ENCODE results near the gene FBXO40.

The FBXO40 gene

GRCh38 chr3:121670676-121671075 lies 77.5 kb downstream of the FBXO40 start:
- no peak for DNase-seq (ENCODE audit: extremely low spot score)
- no peak for TF ChIP-seq CTCF (IDR thresholded peaks at IDR 0.05; ENCODE audit: control extremely low read depth, extremely low read depth, low read depth, missing control alignments)
- POLR2A ChIA-PET = no interaction called here
- CTCF ChIA-PET = interaction anchor here (1.2 to 3.2 kb wide), 4 partner anchors 10 to 31 kb away, joined by 3 to 12 read pairs (median 6); partner anchors contain the start of gene HCLS1

GRCh38 chr3:121677141-121677540 lies 84.0 kb downstream of the FBXO40 start:
- CTCF ChIA-PET = interaction anchor here (0.9 to 2.0 kb wide), 5 partner anchors 10 to 645 kb away, joined by 3 to 5 read pairs (median 3); no protein-coding TSS in a partner anchor
- POLR2A ChIA-PET = no interaction called here

More at GRCh38 chr3:121677141-121677540, 84.0 kb downstream of the FBXO40 start:
- TF ChIP-seq CTCF (IDR thresholded peaks at IDR 0.05; ENCODE audit: control extremely low read depth, extremely low read depth, low read depth, missing control alignments) = no peak
- no peak for DNase-seq (ENCODE audit: extremely low spot score)
